K562 (cell line): ENCODE data around the gene ANKRD27. TPM values are rescaled to one million over a fixed set of nuclear protein-coding genes. Genes with fewer than 3 reads are reported as not detected.

ENCODE experiments used
- BCOR ChIP-seq: fragments of 450-650 bp; IDR thresholded peaks from 2 replicates; pipeline ENCODE4 v1.6.1; 2016
- BRD9 ChIP-seq: fragments of 450-650 bp; IDR thresholded peaks from 2 replicates; pipeline ENCODE4 v1.6.1; 2018; ENCODE audit warnings: low read depth; ENCODE audit not compliant: partially characterized antibody
- CREM ChIP-seq: IDR thresholded peaks from 2 replicates; pipeline ENCODE4 v1.6.1; 2014; ENCODE audit warnings: antibody characterized with exemption, low read depth
- FOXA3 ChIP-seq, 2 experiments: fragments of 450-650 bp in 1 of 2; sonication (generic) in 1 of 2; formaldehyde crosslinking; IDR thresholded peaks in 1 of 2; conservative IDR thresholded peaks in 1 of 2; 2 replicates each; pipeline versions ENCODE4 v1.4.0 to v1.8.0; 2020 to 2022; ENCODE audit warnings: mild to moderate bottlenecking in 2 of 2, missing genetic modification reagents in 1 of 2
- HDAC1 ChIP-seq, 2 experiments: fragments of 450-650 bp; IDR thresholded peaks; 2 replicates each; pipeline ENCODE4 v1.6.1; 2016 to 2017; ENCODE audit warnings: inconsistent platforms in 1 of 2, mild to moderate bottlenecking in 1 of 2, moderate library complexity in 1 of 2
- KHSRP ChIP-seq: fragments of 450-650 bp; IDR thresholded peaks from 2 replicates; pipeline ENCODE4 v1.6.1; 2017
- LCOR ChIP-seq: sonication (generic); formaldehyde crosslinking; IDR thresholded peaks from 2 replicates; pipeline ENCODE4 v1.8.0; 2022; ENCODE audit warnings: mild to moderate bottlenecking, missing genetic modification reagents
- NFIX ChIP-seq: fragments of 250-450 bp; sonication (Bioruptor Pico); IDR thresholded peaks from 2 replicates; pipeline ENCODE4 v1.4.0; 2020; ENCODE audit warnings: low read depth, mild to moderate bottlenecking, moderate library complexity
- PHF8 ChIP-seq: fragments of 200-600 bp; sonication (generic); IDR thresholded peaks from 2 replicates; pipeline ENCODE4 v1.6.1; 2012; ENCODE audit warnings: mixed run types, mild to moderate bottlenecking, inconsistent platforms, low read length, moderate library complexity, borderline replicate concordance
- PTBP1 ChIP-seq: fragments of 200-400 bp; formaldehyde crosslinking; IDR thresholded peaks from 2 replicates; pipeline ENCODE4 v1.6.1; 2017; ENCODE audit warnings: low read depth, low read length
- PYGO2 ChIP-seq: fragments of 450-650 bp; IDR thresholded peaks from 2 replicates; pipeline ENCODE4 v1.6.1; 2016; ENCODE audit warnings: mild to moderate bottlenecking, missing genetic modification characterization, moderate library complexity, missing compliant biosample characterization
- STAT5B ChIP-seq: fragments of 250-450 bp; sonication (Bioruptor Pico); IDR thresholded peaks from 2 replicates; pipeline ENCODE4 v1.8.0; 2021; ENCODE audit warnings: mild to moderate bottlenecking, inconsistent platforms
- TCF7L2 ChIP-seq: fragments of 150-350 bp; IDR thresholded peaks from 2 replicates; pipeline ENCODE4 v1.6.1; 2016; ENCODE audit warnings: low read depth, mild to moderate bottlenecking, low read length, moderate library complexity
- ZBTB1 ChIP-seq: sonication (generic); formaldehyde crosslinking; IDR thresholded peaks from 2 replicates; pipeline ENCODE4 v1.8.1; 2023; ENCODE audit warnings: missing genetic modification reagents, low read depth, mild to moderate bottlenecking, borderline replicate concordance
- ZNF354B ChIP-seq: fragments of 250-450 bp; sonication (Bioruptor Pico); IDR thresholded peaks from 2 replicates; pipeline ENCODE4 v1.4.0; 2020
- ZNF75A ChIP-seq: fragments of 450-650 bp; formaldehyde crosslinking; IDR thresholded peaks from 2 replicates; pipeline ENCODE4 v1.4.0; 2020; ENCODE audit warnings: mild to moderate bottlenecking
- polyA plus RNA-seq, 8 experiments: library from polyadenylated mRNA; depleted of rRNA in 4 of 8; stranded (reverse) in 5 of 8; unstranded in 3 of 8; fragments of >200 nt; fragmentation: Nextera tagmentation in 2 of 8; fragmentation: Illumina TruSeq in 1 of 8; extraction: Ambion mirVana in 2 of 8; extraction: Trizol in 1 of 8; gene quantifications; 2 replicates each; pipeline versions ENCODE4 v1.2.1 to v1.2.3, GENCODE V29; 2011 to 2014; ENCODE audit warnings: inconsistent platforms in 1 of 8, missing spikeins in 1 of 8
- total RNA-seq, 7 experiments: library from RNA; depleted of rRNA in 6 of 7; stranded (reverse); fragments of >200 nt in 6 of 7; fragmentation: Illumina TruSeq in 2 of 7; extraction: Trizol in 2 of 7; gene quantifications; 2 replicates each; pipeline versions ENCODE4 v1.2.1 to v1.2.3, GENCODE V29; 2011 to 2021; ENCODE audit warnings: low replicate concordance in 1 of 7
- TF ChIP-seq, protein P1 (sequence below): fragments of 250-450 bp; sonication (Bioruptor Pico); IDR thresholded peaks from 2 replicates; pipeline ENCODE4 v1.6.1; 2021; ENCODE audit warnings: mild to moderate bottlenecking
- TF ChIP-seq, protein P2 (sequence below): fragments of 250-450 bp; sonication (Bioruptor Pico); IDR thresholded peaks from 2 replicates; pipeline ENCODE4 v1.4.0; 2020; ENCODE audit warnings: mild to moderate bottlenecking, moderate library complexity, borderline replicate concordance
- TF ChIP-seq, protein P3 (sequence below): sonication (generic); formaldehyde crosslinking; IDR thresholded peaks from 2 replicates; pipeline ENCODE4 v1.8.0; 2022; ENCODE audit warnings: mild to moderate bottlenecking, missing genetic modification reagents

Gene ANKRD27
- total and polyA plus RNA-seq, 9 of the 15 experiments (the other 6 are each of a cell fraction or from before 2014, with no cell fraction given) = 5.3 to 71.3 (median 54.2) TPM

DNA sequence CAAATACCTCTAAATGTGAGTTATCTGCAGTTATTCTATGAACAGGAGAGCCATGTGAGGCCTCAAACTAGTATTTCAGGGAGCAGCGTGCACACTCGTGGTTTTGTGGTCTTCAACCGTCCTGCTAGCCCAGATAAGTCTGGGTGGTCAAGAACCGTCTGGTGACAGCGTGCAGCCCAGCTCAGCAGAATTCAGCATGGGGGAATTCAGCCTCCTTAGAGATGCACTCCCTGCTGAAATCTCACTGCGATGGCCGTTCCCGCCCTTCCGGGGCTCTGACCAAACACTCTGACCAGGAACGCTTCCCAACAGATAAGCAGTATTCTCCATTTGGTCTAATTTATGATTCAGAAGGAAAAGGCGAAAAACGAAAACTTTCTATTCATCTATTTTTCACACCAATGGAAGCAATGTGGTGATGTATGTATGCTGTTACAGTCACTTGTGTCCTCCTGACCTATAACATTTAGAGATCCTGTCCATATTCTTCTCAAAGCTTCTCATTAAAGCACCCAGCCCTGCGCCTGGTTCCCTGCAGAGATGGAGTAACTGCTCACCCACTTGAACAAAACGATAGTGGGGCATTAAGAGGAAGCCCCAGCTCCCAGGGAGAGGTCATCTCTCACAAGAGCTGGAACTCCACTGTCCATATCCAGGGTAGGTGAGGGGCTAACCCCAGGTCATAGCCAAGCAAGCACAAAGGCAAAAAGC, 2.9 kb downstream of the ANKRD27 start (continued):
- no peak for TF ChIP-seq PHF8
- TF ChIP-seq, protein P1, sequence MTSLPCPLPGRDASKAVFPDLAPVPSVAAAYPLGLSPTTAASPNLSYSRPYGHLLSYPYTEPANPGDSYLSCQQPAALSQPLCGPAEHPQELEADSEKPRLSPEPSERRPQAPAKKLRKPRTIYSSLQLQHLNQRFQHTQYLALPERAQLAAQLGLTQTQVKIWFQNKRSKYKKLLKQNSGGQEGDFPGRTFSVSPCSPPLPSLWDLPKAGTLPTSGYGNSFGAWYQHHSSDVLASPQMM (CRISPR knock-in tag) = no peak
- TF ChIP-seq BRD9 = peak; percentile 66
- no peak for TF ChIP-seq PYGO2 (tag)
- peak in 1 of 2 experiments; percentile 85; a peak in 2 of 4 replicates for TF ChIP-seq HDAC1 (IDR thresholded peaks at IDR 0.05)
- TF ChIP-seq, protein P2, sequence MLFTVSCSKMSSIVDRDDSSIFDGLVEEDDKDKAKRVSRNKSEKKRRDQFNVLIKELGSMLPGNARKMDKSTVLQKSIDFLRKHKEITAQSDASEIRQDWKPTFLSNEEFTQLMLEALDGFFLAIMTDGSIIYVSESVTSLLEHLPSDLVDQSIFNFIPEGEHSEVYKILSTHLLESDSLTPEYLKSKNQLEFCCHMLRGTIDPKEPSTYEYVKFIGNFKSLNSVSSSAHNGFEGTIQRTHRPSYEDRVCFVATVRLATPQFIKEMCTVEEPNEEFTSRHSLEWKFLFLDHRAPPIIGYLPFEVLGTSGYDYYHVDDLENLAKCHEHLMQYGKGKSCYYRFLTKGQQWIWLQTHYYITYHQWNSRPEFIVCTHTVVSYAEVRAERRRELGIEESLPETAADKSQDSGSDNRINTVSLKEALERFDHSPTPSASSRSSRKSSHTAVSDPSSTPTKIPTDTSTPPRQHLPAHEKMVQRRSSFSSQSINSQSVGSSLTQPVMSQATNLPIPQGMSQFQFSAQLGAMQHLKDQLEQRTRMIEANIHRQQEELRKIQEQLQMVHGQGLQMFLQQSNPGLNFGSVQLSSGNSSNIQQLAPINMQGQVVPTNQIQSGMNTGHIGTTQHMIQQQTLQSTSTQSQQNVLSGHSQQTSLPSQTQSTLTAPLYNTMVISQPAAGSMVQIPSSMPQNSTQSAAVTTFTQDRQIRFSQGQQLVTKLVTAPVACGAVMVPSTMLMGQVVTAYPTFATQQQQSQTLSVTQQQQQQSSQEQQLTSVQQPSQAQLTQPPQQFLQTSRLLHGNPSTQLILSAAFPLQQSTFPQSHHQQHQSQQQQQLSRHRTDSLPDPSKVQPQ (CRISPR knock-in tag) = no peak
- TF ChIP-seq FOXA3 (CRISPR knock-in tag; conservative IDR thresholded peaks at IDR 0.05 in 1 of 2, IDR thresholded peaks at IDR 0.05 in 1 of 2) = no peak
- TF ChIP-seq STAT5B (CRISPR knock-in tag) = no peak
- TF ChIP-seq NFIX (CRISPR knock-in tag) = no peak
- TF ChIP-seq ZBTB1 (CRISPR knock-in tag) = peak; percentile 86; the same call in 1 of the 2 replicates
- no peak for TF ChIP-seq PTBP1
- TF ChIP-seq ZNF75A (CRISPR knock-in tag) = no peak
- TF ChIP-seq LCOR = no peak
- peak; percentile 69 for TF ChIP-seq CREM
- TF ChIP-seq ZNF354B = no peak
- TF ChIP-seq KHSRP = no peak
- TF ChIP-seq, protein P3, sequence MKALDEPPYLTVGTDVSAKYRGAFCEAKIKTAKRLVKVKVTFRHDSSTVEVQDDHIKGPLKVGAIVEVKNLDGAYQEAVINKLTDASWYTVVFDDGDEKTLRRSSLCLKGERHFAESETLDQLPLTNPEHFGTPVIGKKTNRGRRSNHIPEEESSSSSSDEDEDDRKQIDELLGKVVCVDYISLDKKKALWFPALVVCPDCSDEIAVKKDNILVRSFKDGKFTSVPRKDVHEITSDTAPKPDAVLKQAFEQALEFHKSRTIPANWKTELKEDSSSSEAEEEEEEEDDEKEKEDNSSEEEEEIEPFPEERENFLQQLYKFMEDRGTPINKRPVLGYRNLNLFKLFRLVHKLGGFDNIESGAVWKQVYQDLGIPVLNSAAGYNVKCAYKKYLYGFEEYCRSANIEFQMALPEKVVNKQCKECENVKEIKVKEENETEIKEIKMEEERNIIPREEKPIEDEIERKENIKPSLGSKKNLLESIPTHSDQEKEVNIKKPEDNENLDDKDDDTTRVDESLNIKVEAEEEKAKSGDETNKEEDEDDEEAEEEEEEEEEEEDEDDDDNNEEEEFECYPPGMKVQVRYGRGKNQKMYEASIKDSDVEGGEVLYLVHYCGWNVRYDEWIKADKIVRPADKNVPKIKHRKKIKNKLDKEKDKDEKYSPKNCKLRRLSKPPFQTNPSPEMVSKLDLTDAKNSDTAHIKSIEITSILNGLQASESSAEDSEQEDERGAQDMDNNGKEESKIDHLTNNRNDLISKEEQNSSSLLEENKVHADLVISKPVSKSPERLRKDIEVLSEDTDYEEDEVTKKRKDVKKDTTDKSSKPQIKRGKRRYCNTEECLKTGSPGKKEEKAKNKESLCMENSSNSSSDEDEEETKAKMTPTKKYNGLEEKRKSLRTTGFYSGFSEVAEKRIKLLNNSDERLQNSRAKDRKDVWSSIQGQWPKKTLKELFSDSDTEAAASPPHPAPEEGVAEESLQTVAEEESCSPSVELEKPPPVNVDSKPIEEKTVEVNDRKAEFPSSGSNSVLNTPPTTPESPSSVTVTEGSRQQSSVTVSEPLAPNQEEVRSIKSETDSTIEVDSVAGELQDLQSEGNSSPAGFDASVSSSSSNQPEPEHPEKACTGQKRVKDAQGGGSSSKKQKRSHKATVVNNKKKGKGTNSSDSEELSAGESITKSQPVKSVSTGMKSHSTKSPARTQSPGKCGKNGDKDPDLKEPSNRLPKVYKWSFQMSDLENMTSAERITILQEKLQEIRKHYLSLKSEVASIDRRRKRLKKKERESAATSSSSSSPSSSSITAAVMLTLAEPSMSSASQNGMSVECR (CRISPR knock-in tag) = no peak
- TF ChIP-seq BCOR = no peak
- no peak for TF ChIP-seq TCF7L2
